SK-N-MC (cell line): ENCODE measurements around the gene KPNA5.
"Not testable (repeated sequence)": the region's sequence is repeated elsewhere in the genome, so short reads cannot be mapped to it uniquely, and the experiment has no call there.

Experiments
- DNase-seq: peaks from one replicate; pipeline ENCODE4 v3.0.0-alpha.2; 2011; ENCODE audit warnings: low read depth, low spot score
- H3K27ac ChIP-seq: fragments of 200-600 bp; sonication (generic); 2 replicates; pipeline ENCODE4 v1.5.1; 2016; ENCODE audit warnings: mixed run types
- H3K36me3 ChIP-seq: fragments of 200-600 bp; sonication (generic); 2 replicates; pipeline ENCODE4 v1.6.1; 2017; ENCODE audit warnings: antibody characterized with exemption, low read length, mixed read lengths; ENCODE audit not compliant: insufficient read depth
- H3K4me3 ChIP-seq: fragments of 200-600 bp; sonication (generic); 2 replicates; pipeline ENCODE4 v1.5.1; 2016
- H3K9ac ChIP-seq: fragments of 200-600 bp; sonication (generic); 2 replicates; pipeline ENCODE4 v1.8.0; 2017; ENCODE audit warnings: mixed run types, mixed read lengths; ENCODE audit not compliant: insufficient read length
- H3K9me3 ChIP-seq: fragments of 200-600 bp; sonication (generic); 2 replicates; pipeline ENCODE4 v1.6.1; 2017; ENCODE audit warnings: low read depth, mild to moderate bottlenecking, antibody characterized with exemption, low read length, moderate library complexity, mixed read lengths
- EZH2 ChIP-seq: fragments of 200-600 bp; sonication (generic); IDR thresholded peaks from one replicate; pipeline ENCODE4 v1.6.1; 2017; ENCODE audit warnings: antibody characterized with exemption
- FOXP2 ChIP-seq: optimal IDR thresholded peaks from 2 replicates; pipeline ENCODE3; 2011; ENCODE audit warnings: mild to moderate bottlenecking, moderate library complexity; ENCODE audit not compliant: insufficient read depth; ENCODE audit errors: extremely low read length, control extremely low read depth
- POLR2AphosphoS5 ChIP-seq: IDR thresholded peaks from 2 replicates; pipeline ENCODE4 v1.6.1; 2012; ENCODE audit warnings: mild to moderate bottlenecking, low read depth, low read length, borderline replicate concordance

The KPNA5 gene

GRCh38 chr6:116663308-116663707 is 17.7 kb upstream of the KPNA5 start:
- no peak overlapping the region for H3K9ac ChIP-seq
- no peaks in the 10 kb centered on the region for H3K9me3 ChIP-seq
- DNase-seq: no peak
- no peak overlapping the region for H3K4me3 ChIP-seq
- no peak for TF ChIP-seq POLR2AphosphoS5
- no peak for TF ChIP-seq FOXP2
- TF ChIP-seq EZH2: no peak
- no peak overlapping the region for H3K27ac ChIP-seq
- H3K36me3 ChIP-seq: peaks cover 4% of the 10 kb centered on the region

- DNase-seq, H3K9me3 ChIP-seq, H3K27ac ChIP-seq, H3K36me3 ChIP-seq, H3K4me3 ChIP-seq, H3K9ac ChIP-seq: not testable (repeated sequence)
These were observed 16.8 kb upstream of the KPNA5 start for GRCh38 chr6:116664169-116664568.

- Histone ChIP-seq H3K27ac (no peak overlapping the region), H3K36me3 (no peaks in the 10 kb centered on the region), H3K9ac (peak overlapping the region; percentile 64), H3K9me3 (no peaks in the 10 kb centered on the region), H3K4me3 (peak overlapping the region; percentile 65)
- no peak for DNase-seq
- TF ChIP-seq FOXP2 (no peak), EZH2 (no peak), POLR2AphosphoS5 (no peak)
These were observed 15.5 kb upstream of the KPNA5 start for GRCh38 chr6:116665464-116665863.

GRCh38 chr6:116666869-116667268 is 14.1 kb upstream of the KPNA5 start:
- no peaks in the 10 kb centered on the region for H3K9me3 ChIP-seq
- H3K4me3 ChIP-seq: peak overlapping the region; percentile 65
- H3K27ac ChIP-seq: no peak overlapping the region
- DNase-seq: no peak
- TF ChIP-seq EZH2 (no peak), FOXP2 (no peak), POLR2AphosphoS5 (no peak)
- H3K9ac ChIP-seq: peak overlapping the region; percentile 64
- H3K36me3 ChIP-seq: no peaks in the 10 kb centered on the region

DNA sequence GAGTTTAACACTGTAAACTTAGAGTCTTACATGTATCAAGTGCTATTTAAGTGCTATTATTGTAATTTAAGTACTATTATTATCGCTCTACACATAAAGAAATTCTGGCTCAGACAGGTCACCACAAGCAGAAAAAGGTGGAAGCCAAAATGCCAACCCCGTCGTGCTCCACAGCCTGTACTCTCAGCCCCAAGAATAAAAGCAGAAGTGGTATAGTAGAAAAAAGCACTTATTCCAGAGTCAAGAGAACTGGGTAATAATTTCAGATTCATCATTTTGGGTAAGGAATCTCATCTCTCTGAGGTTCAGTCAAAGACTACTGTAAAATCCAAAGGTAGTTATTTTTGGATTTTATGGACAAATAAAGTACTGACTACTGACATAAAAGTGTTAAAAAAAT is 13.4 kb upstream of the KPNA5 start:
- peak overlapping the region; percentile 99 for H3K4me3 ChIP-seq
- TF ChIP-seq POLR2AphosphoS5: no peak
- no peak for TF ChIP-seq FOXP2
- no peak for TF ChIP-seq EZH2
- no peak for DNase-seq
- H3K27ac ChIP-seq: no peak overlapping the region
- no peaks in the 10 kb centered on the region for H3K9me3 ChIP-seq
- H3K36me3 ChIP-seq: no peaks in the 10 kb centered on the region
- H3K9ac ChIP-seq: peak overlapping the region; percentile 96

GRCh38 chr6:116672306-116672705 is 8.7 kb upstream of the KPNA5 start:
- DNase-seq: no peak
- Histone ChIP-seq H3K27ac (no peak overlapping the region), H3K9ac (no peak overlapping the region), H3K4me3 (no peak overlapping the region), H3K36me3 (no peaks in the 10 kb centered on the region), H3K9me3 (no peaks in the 10 kb centered on the region)
- TF ChIP-seq EZH2 (no peak), FOXP2 (no peak), POLR2AphosphoS5 (no peak)

DNA sequence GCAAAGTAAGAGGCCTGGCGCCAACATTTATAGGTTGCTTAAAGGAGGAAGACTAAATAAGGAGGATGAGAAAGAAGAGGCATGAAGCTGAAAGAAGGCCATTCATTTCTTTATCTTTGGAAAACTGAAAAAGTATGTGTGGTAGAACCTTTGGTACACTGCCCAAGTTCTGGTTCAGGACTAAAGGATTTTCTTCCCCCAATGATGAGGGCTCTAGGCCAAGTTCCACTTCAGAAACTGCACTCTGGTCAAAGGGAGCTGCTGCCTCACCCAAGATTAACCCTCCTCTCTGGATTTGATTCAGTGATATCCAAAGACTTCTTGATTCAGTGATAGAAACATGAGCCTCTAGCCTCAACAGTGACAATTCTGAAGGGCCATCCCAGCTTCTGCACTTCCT is 5.0 kb upstream of the KPNA5 start:
- H3K4me3 ChIP-seq: no peak overlapping the region
- no peak overlapping the region for H3K27ac ChIP-seq
- no peak for TF ChIP-seq EZH2
- TF ChIP-seq FOXP2: no peak
- TF ChIP-seq POLR2AphosphoS5: no peak
- H3K36me3 ChIP-seq: no peaks in the 10 kb centered on the region
- H3K9me3 ChIP-seq: no peaks in the 10 kb centered on the region
- no peak for DNase-seq
- no peak overlapping the region for H3K9ac ChIP-seq

DNA sequence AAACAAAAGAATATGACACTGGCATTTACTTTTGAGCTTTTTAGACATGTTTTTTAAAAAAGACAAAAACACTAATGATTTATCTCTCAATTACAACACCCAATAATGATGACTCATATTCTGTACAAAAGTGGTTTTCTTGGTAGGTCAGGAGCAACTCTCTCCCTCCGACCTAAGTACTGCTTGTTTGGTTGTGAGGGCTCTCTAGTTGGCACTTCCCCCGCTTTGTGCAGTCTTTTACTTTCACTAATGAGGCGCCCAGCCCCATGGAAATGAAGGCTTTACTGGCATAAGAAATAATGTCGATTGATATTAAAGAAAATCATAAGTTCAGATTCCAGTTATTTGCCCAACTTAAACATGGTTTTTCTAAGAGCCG is 1.3 kb downstream of the KPNA5 start:
- H3K4me3 ChIP-seq: peak overlapping the region; percentile 96
- peak overlapping the region; percentile 66 for H3K27ac ChIP-seq
- DNase-seq: no peak
- no peaks in the 10 kb centered on the region for H3K9me3 ChIP-seq
- peaks cover 17% of the 10 kb centered on the region for H3K36me3 ChIP-seq
- TF ChIP-seq FOXP2 (no peak), EZH2 (no peak), POLR2AphosphoS5 (no peak)
- peak overlapping the region; percentile 58 for H3K9ac ChIP-seq

GRCh38 chr6:116685437-116685993 is 4.5 kb downstream of the KPNA5 start:
- DNase-seq: no peak
- Histone ChIP-seq H3K9ac (no peak overlapping the region), H3K27ac (no peak overlapping the region)

GRCh38 chr6:116686475-116687101 is 5.6 kb downstream of the KPNA5 start:
- not testable (repeated sequence) for H3K9ac ChIP-seq, H3K27ac ChIP-seq, DNase-seq, H3K9me3 ChIP-seq, H3K4me3 ChIP-seq
- peaks cover 34% of the 10 kb centered on the region for H3K36me3 ChIP-seq

More at GRCh38 chr6:116685437-116685993, 4.5 kb downstream of the KPNA5 start:
- Histone ChIP-seq H3K9me3 (no peaks in the 10 kb centered on the region), H3K36me3 (peaks cover 26% of the 10 kb centered on the region), H3K4me3 (no peak overlapping the region)
- TF ChIP-seq FOXP2 (no peak), EZH2 (no peak), POLR2AphosphoS5 (no peak)
